ENCODE results near the gene MRPS26.
"Not testable (repeated sequence)": the region's sequence is repeated elsewhere in the genome, so short reads cannot be mapped to it uniquely, and the experiment has no call there.

The MRPS26 gene

DNA sequence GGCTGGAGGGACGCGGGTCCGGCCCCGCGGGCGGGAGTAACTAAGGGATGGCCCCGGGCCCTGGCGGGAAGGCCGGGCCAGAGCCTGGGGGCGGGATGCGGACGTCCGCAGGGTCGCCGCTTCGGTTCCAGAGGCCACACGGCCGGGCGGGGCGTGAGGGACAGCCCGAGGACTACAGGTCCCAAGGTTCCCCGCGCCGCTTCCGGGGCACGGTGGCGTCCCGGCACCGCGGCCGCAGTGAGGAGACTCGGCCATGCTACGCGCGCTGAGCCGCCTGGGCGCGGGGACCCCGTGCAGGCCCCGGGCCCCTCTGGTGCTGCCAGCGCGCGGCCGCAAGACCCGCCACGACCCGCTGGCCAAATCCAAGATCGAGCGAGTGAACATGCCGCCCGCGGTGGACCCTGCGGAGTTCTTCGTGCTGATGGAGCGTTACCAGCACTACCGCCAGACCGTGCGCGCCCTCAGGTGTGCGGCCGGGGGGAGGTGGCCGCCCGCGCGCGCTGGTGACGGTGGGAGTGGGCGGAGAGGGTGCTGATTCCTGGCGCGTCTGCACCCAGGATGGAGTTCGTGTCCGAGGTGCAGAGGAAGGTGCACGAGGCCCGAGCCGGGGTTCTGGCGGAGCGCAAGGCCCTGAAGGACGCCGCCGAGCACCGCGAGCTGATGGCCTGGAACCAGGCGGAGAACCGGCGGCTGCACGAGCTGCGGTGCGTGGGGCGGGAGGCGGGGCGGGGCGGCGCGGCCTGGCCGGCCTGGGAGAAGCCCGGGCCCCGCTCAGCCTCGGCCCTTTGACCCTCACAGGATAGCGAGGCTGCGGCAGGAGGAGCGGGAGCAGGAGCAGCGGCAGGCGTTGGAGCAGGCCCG, at the start of gene MRPS26:
MRPS26 (plus strand) TSS at position 237 of the 861 bp plus-strand sequence; CDS start at position 254, 17 bp downstream.
- DNase-seq: peak; percentile 78

DNA sequence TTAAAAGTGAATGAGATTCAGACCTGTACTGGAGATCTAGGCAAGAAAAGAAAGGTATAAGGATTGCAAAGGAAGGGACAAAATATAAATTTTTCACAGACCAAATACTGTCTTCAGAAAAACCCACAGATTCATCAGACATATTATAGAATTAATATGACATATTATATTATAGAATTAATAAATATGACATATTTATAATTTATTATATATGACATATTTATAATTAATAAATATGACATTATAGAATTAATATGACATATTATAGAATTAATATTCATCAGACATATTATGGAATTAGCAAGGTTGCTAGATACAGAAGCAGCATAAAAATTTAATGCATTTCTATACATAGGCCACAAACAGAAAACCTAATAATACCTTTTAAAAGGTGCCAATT, 47.1 kb upstream of the MRPS26 start:
- DNase-seq: no peak

DNA sequence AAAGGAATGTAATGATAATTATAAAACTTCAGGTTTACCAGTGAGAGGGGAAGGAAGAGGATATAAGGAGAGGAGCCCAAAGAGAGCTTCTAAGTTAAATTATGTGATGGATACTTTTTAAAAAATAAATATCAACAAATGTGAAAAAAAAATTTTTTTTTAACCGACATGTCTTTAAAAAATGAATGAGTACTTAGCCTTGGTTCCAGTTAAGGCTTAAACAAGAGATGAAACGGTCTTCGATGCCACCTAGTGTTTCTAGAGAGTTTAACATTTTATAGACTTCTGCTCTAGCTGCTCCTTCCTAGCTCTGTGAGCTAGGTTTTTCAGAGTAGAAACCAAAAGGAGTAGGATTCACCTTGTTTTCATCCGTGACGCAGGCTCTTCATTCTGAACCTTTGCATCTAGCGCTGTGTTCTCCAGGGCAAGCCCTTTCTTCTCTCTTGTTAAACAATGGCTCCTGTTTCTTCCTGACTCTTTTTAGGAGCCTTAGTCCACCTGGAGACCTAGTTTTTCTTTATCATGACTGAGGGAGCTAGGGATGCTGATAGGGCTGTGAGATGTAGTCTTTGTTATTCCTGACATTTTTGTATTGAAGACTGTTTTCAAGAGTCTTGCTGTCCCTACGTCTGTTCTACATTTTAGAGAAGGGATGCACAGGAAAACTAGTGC, 44.9 kb upstream of the MRPS26 start:
- DNase-seq: peak; percentile 46

DNA sequence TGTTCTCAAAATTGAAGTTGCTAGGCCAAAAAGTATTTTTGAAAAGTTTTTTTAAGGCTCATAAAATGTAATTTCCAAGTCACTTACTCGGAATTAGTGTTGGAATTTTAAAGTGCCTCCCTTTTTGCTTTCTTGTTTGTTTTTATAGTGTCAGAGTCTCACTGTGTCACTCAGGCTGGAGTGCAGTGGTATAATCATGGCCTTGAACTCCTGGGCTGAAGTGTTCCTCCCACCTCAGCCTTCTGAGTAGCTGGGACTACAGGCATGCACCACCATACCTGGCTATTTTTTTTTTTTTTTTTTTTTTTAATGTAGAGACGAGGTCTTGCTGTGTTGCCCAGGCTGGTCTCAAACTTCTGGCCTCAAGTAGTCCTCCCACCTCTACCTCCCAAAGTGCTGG, 42.4 kb upstream of the MRPS26 start:
- DNase-seq: no peak

DNA sequence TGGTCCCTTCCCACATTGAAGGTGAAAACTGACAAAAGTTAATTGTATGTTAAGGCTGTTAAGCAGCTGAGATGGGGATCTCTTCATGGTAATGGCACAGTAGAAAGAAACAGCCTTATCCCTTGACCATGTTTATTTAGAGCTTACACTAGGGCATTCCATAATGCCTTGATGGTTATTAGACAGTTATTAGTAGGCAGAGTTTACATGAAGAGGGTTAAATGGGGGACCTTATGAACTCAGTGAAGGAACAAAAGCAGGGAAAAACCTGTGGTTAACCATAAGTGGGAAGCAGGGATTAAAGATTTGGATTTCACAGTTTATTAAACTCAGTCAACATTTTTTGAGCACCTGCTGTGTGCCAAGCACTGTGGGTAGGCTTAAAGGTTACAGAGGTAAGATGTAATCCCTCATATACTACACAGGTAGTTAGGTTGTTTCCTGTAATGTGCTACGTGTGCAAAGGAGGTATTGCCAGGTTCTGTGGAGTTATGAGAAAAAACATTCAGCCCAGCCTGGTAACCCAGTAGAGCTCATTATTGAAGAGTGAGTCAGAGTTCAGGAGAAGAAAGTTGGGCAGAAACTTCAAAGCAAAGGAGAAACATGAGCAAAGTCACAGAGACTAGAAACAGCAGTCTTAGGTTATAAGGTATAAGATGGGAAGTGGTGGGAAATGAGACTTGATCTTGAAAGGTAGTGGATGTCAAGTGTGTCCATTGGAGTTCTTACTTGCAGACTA, 34.7 kb upstream of the MRPS26 start:
- no peak for DNase-seq

DNA sequence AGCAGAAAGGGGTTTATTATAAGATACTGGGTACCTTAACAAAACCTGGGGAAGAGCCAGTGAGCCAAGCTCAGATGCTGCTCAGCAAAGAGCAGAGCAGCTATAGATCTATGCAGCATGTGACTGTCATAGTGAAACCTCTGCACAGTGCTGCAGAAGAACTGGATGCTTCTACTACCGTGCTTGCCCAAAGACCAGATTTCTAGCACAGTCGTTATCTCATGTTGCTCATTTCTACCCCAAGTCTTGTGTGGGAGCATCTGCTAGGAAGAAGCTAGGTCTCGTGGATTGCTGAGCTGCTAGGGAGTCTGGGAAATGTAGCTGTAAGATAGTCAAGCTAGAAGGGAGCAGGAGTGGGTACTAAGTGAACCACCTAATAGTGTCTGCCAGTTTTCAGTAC, 34.1 kb upstream of the MRPS26 start:
- no peak for DNase-seq

DNA sequence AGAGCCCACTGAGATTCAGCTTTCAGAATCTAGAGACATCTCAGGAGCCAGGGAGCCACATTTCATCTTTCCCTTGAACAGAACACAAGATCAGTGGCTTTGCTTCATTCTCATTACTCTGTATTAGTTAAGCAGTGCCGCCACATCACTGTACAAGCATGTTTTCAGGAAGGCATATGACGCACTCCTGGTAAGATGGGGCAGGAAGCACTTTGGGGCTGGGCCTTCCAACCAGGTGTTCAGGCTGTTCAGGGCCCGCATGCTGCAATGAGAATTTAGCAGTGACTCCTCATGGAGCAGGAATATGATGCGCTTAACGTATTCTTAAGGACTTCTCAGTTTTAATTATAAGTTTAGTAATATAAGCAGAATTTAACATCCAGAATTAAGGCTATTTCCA, 32.1 kb upstream of the MRPS26 start:
- no peak for DNase-seq

DNA sequence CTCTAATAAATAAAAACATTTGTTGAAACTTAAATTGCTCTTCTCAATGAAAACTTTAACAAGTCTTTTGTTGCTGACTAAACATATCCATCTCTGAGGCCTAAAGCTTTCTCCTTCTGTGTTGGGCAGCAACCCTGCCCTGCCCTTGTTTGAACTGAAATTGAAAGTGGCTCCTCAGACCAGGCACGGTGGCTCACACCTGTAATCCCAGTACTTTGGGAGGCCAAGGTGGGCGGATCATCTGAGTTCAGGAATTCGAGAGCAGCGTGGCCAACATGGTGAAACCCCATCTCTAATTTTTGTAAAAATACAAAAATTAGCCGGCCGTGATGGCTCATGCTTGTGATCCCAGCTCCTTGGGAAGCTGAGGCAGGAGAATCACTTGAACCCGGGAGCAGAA, 31.7 kb upstream of the MRPS26 start:
- DNase-seq: no peak

DNA sequence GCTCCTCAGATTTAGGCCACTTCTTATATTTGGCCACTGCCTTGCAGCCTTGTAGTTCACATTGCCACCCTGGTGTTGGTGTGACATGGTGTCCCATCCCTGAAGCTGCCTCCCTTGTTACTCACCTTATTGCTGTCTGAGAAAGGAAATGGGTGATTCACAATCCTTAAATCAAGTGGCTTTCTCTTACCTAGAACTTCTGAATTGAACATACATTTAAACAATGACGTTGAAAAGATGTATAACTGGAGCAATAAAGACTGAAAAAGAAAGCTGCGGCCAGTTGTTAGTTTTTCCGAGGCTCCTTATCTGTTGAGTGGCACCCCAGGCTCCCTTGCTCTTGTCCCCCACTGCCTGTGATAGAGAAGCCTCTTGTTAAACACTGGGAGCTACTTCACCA, 31.2 kb upstream of the MRPS26 start:
- DNase-seq: no peak

DNA sequence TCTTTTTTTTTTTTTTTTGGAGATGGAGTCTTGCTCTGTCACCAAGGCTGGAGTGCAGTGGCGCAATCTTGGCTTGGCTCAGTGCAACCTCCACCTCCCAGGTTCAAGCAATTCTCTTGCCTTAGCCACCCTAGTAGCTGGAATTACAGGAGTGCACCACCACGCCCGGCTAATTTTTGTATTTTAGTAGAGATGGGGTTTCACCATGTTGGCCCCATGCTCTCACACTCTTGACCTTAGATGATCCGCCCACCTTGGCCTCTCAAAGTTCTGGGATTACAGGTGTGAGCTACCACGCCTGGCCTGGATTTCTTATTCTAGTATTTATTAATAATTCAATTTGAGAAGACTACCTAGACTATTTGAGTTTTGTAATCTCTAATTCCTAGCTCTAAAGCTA, 30.6 kb upstream of the MRPS26 start:
- DNase-seq: not testable (repeated sequence)

DNA sequence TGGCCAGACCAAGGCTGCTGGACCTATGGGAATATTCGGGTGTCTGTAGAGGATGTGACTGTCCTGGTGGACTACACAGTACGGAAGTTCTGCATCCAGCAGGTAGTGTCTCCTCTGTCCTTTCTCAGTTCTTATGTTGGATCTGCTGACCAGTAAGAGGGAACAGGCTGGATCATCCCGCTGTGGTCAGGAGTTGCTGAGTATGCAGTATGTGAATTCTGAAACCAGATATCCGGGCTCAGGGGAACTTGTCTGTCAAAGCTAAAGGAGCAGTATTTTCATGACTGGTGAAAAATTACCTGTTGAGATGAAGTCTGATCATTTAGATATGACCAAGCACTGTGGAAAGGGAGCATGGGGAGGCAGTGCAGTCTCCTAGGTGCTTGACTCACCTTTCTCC, 24.5 kb upstream of the MRPS26 start:
- DNase-seq: no peak

DNA sequence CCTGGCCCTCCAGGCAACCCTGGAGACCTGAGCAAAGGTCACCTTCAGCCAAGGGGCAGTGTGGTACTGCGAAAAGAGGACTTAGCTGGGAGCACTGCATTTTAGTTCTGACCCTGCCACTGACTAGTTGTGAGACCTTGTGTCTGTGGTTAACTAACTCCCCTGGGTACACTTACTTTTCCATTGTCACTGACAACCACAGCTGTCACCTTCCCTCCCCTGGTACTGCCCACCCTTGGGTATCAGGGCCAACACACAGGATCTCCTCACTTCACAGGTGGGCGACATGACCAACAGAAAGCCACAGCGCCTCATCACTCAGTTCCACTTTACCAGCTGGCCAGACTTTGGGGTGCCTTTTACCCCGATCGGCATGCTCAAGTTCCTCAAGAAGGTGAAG, 24.1 kb upstream of the MRPS26 start:
- DNase-seq: no peak

DNA sequence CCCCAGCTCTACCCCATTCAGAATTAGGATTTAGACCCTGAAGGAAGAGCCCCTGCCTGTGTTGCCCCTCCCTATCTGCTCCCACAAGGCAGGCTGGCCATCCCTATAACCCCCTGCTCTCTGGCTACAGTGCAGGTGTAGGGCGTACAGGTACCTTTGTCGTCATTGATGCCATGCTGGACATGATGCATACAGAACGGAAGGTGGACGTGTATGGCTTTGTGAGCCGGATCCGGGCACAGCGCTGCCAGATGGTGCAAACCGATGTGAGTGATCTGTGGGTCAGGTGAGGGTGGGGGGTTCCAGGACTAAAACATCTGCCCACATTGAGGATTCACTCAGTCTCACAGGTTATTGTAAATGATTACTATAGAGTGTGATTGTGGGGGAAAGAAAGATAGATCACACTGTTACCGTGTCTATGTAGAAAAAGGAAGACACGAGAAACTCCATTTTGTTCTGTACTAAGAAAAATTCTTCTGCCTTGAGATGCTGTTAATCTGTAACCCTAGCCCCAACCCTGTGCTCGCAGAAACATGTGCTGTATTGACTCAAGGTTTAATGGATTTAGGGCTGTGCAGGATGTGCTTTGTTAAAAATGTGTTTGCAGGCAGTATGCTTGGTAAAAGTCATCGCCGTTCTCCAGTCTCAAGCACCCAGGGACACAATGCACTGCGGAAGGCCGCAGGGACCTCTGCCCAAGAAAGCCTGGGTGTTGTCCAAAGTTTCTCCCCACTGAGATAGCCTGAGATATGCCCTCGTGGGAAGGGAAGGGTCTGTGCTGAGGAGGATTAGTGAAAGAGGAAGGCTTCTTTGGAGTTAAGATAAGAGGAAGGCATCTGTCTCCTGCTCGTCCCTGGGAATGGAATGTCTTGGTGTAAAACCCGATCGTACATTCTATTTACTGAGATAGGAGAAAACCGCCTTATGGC, 23.0 kb upstream of the MRPS26 start:
- peak; percentile 26 for DNase-seq

DNA sequence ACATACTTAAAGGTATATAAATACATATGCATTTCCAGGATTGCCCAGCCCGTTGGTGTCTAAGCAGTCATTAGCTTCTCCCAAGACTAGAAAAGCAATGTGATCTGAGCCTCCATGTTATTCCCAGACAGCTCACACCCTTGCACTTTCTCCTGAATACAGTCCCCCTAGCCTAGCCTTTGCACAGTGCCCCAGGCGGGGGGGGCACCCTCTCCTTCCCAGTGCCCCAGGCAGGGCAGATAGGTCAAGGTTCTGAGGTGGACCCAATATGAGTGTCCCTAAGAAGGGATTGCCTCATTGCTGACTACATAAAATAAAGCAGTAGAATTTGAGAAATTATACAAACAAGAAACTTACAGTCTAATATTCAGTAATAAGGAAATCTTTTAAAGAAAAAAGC, 17.9 kb upstream of the MRPS26 start:
- no peak for DNase-seq

DNA sequence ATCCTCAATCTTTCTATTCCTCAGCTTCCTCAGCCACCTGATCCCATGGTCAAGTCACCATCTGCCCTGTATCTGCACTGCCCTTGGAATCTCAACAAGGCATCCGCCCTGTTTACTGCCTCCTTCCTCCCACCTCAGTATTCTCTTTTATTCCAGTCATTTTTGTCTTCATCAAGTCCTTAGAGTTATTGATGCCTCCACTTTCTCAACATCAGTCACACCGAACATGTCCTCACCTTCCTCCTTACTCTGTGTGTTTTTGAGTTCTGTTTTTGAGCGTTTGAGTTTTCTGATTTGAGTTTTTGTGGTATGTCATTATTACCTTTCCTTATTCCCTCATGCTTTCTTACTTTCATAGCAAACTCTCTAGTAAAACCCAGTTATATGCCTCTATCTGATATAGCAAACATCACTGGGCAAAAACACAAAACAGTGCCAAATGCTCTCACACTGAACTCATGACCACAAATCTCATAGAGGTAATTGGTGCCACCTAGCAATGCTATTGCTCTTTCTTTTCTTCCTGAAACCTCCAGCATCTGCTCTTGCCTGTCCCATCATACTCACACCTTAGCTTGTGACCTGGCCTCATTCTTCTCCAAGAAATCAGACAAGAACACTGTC, 14.2 kb upstream of the MRPS26 start:
- DNase-seq: no peak

DNA sequence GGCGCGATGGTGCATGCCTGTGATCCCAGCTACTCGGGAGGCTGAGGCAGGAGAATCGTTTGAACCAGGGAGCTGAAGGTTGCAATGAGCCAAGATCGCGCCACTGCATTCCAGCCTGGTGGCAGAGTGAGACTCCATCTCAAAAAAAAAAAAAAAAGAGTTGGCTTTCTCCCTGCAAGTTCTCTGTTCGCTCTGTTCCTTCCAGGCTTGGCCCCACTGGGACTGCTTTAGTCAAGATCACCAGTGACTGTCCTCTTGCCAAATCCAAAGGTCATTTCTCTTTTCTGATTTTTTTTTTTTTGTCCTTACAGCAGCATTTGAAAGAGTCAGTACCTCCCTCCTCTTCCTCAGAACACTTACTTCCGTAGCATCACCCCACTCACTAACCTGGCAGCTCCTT, 13.2 kb upstream of the MRPS26 start:
- DNase-seq: no peak

DNA sequence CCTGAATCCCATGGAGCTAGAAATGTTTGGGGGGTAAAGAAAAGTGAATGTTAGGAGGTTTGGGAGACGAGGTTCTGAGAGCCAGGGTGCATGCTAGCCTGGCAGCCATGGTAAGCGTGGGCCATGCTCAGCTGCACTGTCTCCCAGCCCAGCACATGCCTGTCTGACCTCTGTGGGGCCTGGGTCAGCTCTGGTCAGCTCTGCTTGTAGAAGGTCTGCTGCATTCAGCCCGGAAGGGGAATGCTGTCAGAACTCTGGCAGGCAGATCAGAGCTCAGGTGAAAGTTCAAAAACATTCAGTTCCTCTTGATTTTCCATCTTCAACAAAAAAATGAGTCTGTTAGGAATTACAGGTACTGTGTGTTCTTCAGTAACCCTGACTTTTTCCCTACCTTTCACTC, 8.2 kb upstream of the MRPS26 start:
- no peak for DNase-seq

DNA sequence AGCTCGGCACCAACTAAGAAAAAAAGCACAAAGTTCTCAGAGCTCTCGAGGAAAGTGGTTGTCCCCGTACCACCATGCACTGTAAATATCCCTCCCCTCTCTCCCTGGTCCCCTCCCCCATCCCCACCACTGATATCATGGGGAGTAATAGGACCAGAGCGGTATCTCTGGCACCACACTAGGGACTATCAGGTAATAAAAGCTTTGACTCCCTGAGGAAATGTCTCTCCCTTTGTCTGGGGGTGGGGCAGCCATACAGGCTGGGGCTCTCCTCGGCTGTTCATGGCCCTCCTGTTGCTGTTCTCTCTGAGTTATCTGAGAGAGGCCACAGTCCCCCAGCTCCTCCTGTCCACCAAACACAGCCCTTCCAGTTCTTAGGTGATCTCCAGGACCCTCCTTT, 7.4 kb upstream of the MRPS26 start:
- DNase-seq: no peak

DNA sequence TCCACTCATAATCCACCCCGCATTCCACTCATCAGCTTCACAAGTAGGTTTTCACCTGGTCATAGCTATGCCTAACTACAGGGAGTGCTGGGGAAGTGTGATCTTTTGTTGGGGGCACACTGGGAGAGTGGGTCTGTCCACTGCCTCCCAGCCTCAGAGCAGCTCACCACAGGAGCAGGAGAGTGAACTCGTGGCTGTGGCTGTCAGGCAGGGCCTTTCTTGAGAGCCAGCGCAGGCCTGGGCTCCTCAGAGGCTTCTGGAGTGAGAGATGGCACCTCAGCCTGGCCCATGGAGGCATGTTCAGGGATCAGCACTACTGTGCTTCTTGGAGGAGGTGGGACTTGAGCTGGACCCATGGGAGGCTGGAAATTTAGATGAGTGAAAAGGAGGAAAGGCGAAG, 6.4 kb upstream of the MRPS26 start:
- no peak for DNase-seq

DNA sequence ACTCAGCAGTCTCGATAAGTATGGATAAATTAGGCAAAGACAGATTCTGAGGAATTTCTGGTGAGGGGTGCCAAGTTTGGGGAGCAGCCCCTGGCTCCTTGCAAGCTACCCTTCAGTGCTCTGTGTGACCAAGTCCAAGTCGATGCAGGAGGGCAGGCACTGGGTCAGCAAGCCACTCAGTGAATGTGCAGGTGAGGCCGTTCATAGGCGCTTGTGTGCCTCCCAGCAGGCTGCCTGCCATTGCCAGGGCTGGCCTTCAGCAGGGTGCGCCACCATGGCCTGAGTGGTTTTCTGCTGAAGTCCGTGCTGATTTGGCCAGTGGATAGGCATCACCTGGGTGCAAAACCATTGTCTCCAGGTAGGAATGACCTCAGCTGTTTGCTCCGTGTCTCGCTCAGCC, 5.8 kb upstream of the MRPS26 start:
- DNase-seq: no peak

DNA sequence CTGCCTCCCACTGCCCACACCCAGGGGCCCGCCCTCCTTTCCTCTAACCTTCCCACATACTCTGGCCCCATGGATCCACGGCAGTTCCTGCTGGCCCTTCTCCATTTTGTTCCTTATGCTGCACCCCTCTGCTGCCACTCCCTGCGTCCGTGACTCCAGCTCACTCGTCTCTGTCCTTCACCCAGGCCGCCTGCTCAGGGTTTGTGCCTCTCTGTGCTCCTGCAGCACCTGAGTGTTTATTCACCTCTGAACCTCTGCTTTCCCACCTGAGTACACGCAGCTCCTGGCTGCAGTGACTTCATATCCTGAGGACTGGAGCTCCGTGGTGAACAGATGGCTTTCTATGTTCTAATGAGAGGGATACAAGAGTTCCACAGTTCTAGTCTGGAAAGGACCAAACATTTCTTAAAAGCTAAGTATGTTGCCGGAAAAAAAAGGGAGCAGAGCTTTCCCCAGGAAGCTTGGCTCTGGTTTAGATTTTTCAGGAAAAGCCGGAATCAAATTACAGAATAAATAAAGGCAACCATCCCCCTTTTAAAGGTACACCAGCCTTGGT, 3.9 kb upstream of the MRPS26 start:
- DNase-seq: peak; percentile 58

DNA sequence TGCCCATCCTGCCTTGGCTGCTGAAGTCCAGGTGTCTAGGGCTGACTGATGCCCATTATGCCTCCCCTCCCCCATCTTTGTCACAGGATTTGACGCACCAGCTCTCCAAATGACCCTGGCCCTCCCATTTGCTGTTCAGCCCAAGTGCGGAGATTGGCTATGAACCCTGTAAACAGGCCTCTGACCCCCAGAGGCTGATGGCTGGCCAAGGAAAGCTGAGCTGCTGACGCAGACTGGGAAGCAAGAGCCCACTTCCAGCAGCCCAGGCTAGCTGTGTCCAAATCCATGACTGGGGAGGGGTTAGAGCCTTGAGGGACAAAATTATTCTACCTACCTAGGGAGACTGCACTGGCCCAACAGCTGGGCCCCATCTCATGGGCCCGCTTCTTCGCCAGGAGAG, 3.2 kb upstream of the MRPS26 start:
- DNase-seq: peak; percentile 40
